ENCODE data around the gene ACACB.
A peak's percentile ranks its signal among the peaks of the same experiment; 100 is the strongest.

Gene ACACB

GRCh38 chr12:109301643-109302168 is 185.3 kb downstream of the ACACB start:
- peaks cover 11 to 20% of the 10 kb centered on the region in 2 donors for H3K27me3 ChIP-seq (ENCODE audit: control insufficient read depth in 1 of 2, insufficient read depth in 2 of 2, low read length in 2 of 2)
- no peaks in the 10 kb centered on the region for H3K9me3 ChIP-seq (ENCODE audit: control insufficient read depth in 2 of 2, low read length in 2 of 2)

GRCh38 chr12:109302358-109302757 is 186.0 kb downstream of the ACACB start:
- Histone ChIP-seq H3K9ac (ENCODE audit: low read length in 2 of 2) (no peak overlapping the region), H3K9me3 (ENCODE audit: control insufficient read depth in 2 of 2, low read length in 2 of 2) (no peaks in the 10 kb centered on the region), H3K4me1 (ENCODE audit: control insufficient read depth, insufficient read depth, low read length) (no peaks in the 10 kb centered on the region), H3K27ac (ENCODE audit: low read length) (no peak overlapping the region), H3K4me3 (ENCODE audit: low read length in 2 of 2) (no peak overlapping the region), H3K36me3 (ENCODE audit: control insufficient read depth in 2 of 2, insufficient read depth in 2 of 2, low read length in 2 of 2) (no peaks in the 10 kb centered on the region), H3K27me3 (ENCODE audit: control insufficient read depth in 1 of 2, insufficient read depth in 2 of 2, low read length in 2 of 2) (peaks cover 17 to 26% of the 10 kb centered on the region in 2 donors)

More at GRCh38 chr12:109301643-109302168, 185.3 kb downstream of the ACACB start:
- H3K27ac ChIP-seq (ENCODE audit: low read length) = no peak overlapping the region
- no peak overlapping the region for H3K4me3 ChIP-seq (ENCODE audit: low read length in 2 of 2)
- H3K4me1 ChIP-seq (ENCODE audit: control insufficient read depth, insufficient read depth, low read length) = no peaks in the 10 kb centered on the region
- H3K36me3 ChIP-seq (ENCODE audit: control insufficient read depth in 2 of 2, insufficient read depth in 2 of 2, low read length in 2 of 2) = no peaks in the 10 kb centered on the region
- no peak overlapping the region for H3K9ac ChIP-seq (ENCODE audit: low read length in 2 of 2)

GRCh38 chr12:109302770-109303169 is 186.4 kb downstream of the ACACB start:
- H3K27me3 ChIP-seq (ENCODE audit: control insufficient read depth in 1 of 2, insufficient read depth in 2 of 2, low read length in 2 of 2) = peaks cover 21 to 28% of the 10 kb centered on the region in 2 donors
- H3K9me3 ChIP-seq (ENCODE audit: control insufficient read depth in 2 of 2, low read length in 2 of 2) = no peaks in the 10 kb centered on the region
- no peak overlapping the region for H3K27ac ChIP-seq (ENCODE audit: low read length)
- no peaks in the 10 kb centered on the region for H3K4me1 ChIP-seq (ENCODE audit: control insufficient read depth, insufficient read depth, low read length)
- H3K36me3 ChIP-seq (ENCODE audit: control insufficient read depth in 2 of 2, insufficient read depth in 2 of 2, low read length in 2 of 2) = no peaks in the 10 kb centered on the region
- no peak overlapping the region for H3K9ac ChIP-seq (ENCODE audit: low read length in 2 of 2)
- no peak overlapping the region for H3K4me3 ChIP-seq (ENCODE audit: low read length in 2 of 2)

- no peak overlapping the region for H3K4me3 ChIP-seq (ENCODE audit: low read length in 2 of 2)
- H3K36me3 ChIP-seq (ENCODE audit: control insufficient read depth in 2 of 2, insufficient read depth in 2 of 2, low read length in 2 of 2) = no peaks in the 10 kb centered on the region
- H3K9me3 ChIP-seq (ENCODE audit: control insufficient read depth in 2 of 2, low read length in 2 of 2) = no peaks in the 10 kb centered on the region
- H3K9ac ChIP-seq (ENCODE audit: low read length in 2 of 2) = no peak overlapping the region
- peaks cover 6% of the 10 kb centered on the region for H3K4me1 ChIP-seq (ENCODE audit: control insufficient read depth, insufficient read depth, low read length)
- H3K27ac ChIP-seq (ENCODE audit: low read length) = no peak overlapping the region
- H3K27me3 ChIP-seq (ENCODE audit: control insufficient read depth in 1 of 2, insufficient read depth in 2 of 2, low read length in 2 of 2) = peaks cover 29 to 32% of the 10 kb centered on the region in 2 donors
Observed at GRCh38 chr12:109304485-109304884, 188.1 kb downstream of the ACACB start.

GRCh38 chr12:109305547-109305946 is 189.2 kb downstream of the ACACB start:
- Histone ChIP-seq H3K4me3 (ENCODE audit: low read length in 2 of 2) (no peak overlapping the region), H3K36me3 (ENCODE audit: control insufficient read depth in 2 of 2, insufficient read depth in 2 of 2, low read length in 2 of 2) (no peaks in the 10 kb centered on the region), H3K9ac (ENCODE audit: low read length in 2 of 2) (no peak overlapping the region), H3K27me3 (ENCODE audit: control insufficient read depth in 1 of 2, insufficient read depth in 2 of 2, low read length in 2 of 2) (peaks cover 32 to 36% of the 10 kb centered on the region in 2 donors), H3K9me3 (ENCODE audit: control insufficient read depth in 2 of 2, low read length in 2 of 2) (no peaks in the 10 kb centered on the region), H3K27ac (ENCODE audit: low read length) (no peak overlapping the region), H3K4me1 (ENCODE audit: control insufficient read depth, insufficient read depth, low read length) (peaks cover 14% of the 10 kb centered on the region)

- Histone ChIP-seq H3K27ac (ENCODE audit: low read length) (no peak overlapping the region), H3K9me3 (ENCODE audit: control insufficient read depth in 2 of 2, low read length in 2 of 2) (no peaks in the 10 kb centered on the region), H3K9ac (ENCODE audit: low read length in 2 of 2) (no peak overlapping the region), H3K27me3 (ENCODE audit: control insufficient read depth in 1 of 2, insufficient read depth in 2 of 2, low read length in 2 of 2) (peaks cover 33 to 39% of the 10 kb centered on the region in 2 donors), H3K4me3 (ENCODE audit: low read length in 2 of 2) (no peak overlapping the region), H3K36me3 (ENCODE audit: control insufficient read depth in 2 of 2, insufficient read depth in 2 of 2, low read length in 2 of 2) (no peaks in the 10 kb centered on the region), H3K4me1 (ENCODE audit: control insufficient read depth, insufficient read depth, low read length) (peaks cover 14% of the 10 kb centered on the region)
Observed at GRCh38 chr12:109307051-109307450, 190.7 kb downstream of the ACACB start.

GRCh38 chr12:109308534-109309380 is 192.4 kb downstream of the ACACB start, which contains the start of gene FOXN4:
Gene FOXN4, minus strand, starts transcription at chr12:109309284. Its CDS starts 963 bp downstream, at chr12:109308321.
- Histone ChIP-seq H3K4me1 (ENCODE audit: control insufficient read depth, insufficient read depth, low read length) (peaks cover 14% of the 10 kb centered on the region), H3K9me3 (ENCODE audit: control insufficient read depth in 2 of 2, low read length in 2 of 2) (no peaks in the 10 kb centered on the region), H3K27me3 (ENCODE audit: control insufficient read depth in 1 of 2, insufficient read depth in 2 of 2, low read length in 2 of 2) (peaks cover 25 to 39% of the 10 kb centered on the region in 2 donors), H3K27ac (ENCODE audit: low read length) (no peak within 1 kb of the TSS), H3K36me3 (ENCODE audit: control insufficient read depth in 2 of 2, insufficient read depth in 2 of 2, low read length in 2 of 2) (no peaks in the 10 kb centered on the region), H3K9ac (ENCODE audit: low read length in 2 of 2) (no peak within 1 kb of the TSS), H3K4me3 (ENCODE audit: low read length in 2 of 2) (peak within 1 kb of the TSS; percentile 65 to 73)

GRCh38 chr12:109309381-109310246 is 193.2 kb downstream of the ACACB start:
- Histone ChIP-seq H3K4me3 (ENCODE audit: low read length in 2 of 2) (peak overlapping the region; percentile 65 to 73), H3K27ac (ENCODE audit: low read length) (no peak overlapping the region), H3K36me3 (ENCODE audit: control insufficient read depth in 2 of 2, insufficient read depth in 2 of 2, low read length in 2 of 2) (no peaks in the 10 kb centered on the region), H3K9ac (ENCODE audit: low read length in 2 of 2) (no peak overlapping the region), H3K4me1 (ENCODE audit: control insufficient read depth, insufficient read depth, low read length) (peaks cover 14% of the 10 kb centered on the region), H3K27me3 (ENCODE audit: control insufficient read depth in 1 of 2, insufficient read depth in 2 of 2, low read length in 2 of 2) (peaks cover 21 to 39% of the 10 kb centered on the region in 2 donors), H3K9me3 (ENCODE audit: control insufficient read depth in 2 of 2, low read length in 2 of 2) (no peaks in the 10 kb centered on the region)

- peaks cover 14% of the 10 kb centered on the region for H3K4me1 ChIP-seq (ENCODE audit: control insufficient read depth, insufficient read depth, low read length)
- no peak overlapping the region for H3K9ac ChIP-seq (ENCODE audit: low read length in 2 of 2)
- H3K4me3 ChIP-seq (ENCODE audit: low read length in 2 of 2) = peak overlapping the region; percentile 65 to 73
- H3K27me3 ChIP-seq (ENCODE audit: control insufficient read depth in 1 of 2, insufficient read depth in 2 of 2, low read length in 2 of 2) = peaks cover 18 to 39% of the 10 kb centered on the region in 2 donors
- no peak overlapping the region for H3K27ac ChIP-seq (ENCODE audit: low read length)
- H3K9me3 ChIP-seq (ENCODE audit: control insufficient read depth in 2 of 2, low read length in 2 of 2) = no peaks in the 10 kb centered on the region
- H3K36me3 ChIP-seq (ENCODE audit: control insufficient read depth in 2 of 2, insufficient read depth in 2 of 2, low read length in 2 of 2) = no peaks in the 10 kb centered on the region
Observed at GRCh38 chr12:109310247-109311125, 194.1 kb downstream of the ACACB start.
